ENCODE data around the gene TRABD2B.

TRABD2B gene

DNA sequence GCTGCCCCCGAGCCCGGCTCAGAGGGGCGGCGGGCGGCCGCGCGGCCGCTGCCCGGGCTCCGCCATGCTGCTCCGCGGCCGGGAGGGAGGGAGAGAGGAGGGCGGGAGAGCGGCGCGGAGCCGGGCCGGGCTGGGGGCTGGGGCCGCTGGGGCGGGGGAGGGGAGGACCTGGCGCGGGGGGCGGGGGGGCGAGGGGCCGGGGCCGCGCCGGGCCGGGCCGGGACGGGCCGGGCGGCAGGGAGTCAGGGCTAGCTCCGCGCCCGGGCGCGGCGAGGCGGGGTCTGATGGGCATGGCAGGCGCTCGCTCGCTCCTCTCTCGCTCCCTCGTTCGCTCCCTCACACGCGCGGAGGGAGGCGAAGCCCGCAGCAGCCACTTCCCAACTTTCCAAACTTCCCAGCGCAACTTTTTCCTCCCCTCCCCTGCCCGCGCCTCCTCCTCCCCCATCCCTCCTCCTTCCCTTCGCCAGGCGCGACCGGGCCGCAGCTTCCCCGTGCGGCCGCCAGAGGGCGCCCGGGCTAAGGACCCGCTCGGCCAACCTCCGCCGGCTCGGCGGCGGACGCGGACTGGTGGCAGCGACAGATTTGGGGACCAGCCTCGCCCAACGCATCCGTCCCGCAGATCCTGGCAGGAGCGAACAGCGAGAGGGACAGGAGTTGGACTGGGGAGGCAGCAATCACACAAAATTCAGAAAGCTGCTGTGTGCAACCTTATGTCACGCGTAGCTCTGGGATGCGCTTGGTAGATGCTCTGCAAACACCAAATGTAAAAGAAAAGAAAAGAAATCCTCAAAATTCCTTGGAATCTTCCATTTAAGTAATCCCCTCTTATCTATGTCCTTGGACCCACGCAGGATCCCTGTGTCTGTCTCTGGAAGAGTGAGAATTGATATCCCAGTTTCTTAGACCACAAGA lies at the start of gene TRABD2B:
Gene TRABD2B (minus strand): TSS at position 97 of the 912 bp plus-strand sequence.
- DNase-seq (peak; percentile 41), ATAC-seq (ENCODE audit: insufficient read depth, low read depth) (peak; percentile 65; the same call in 2 of the 3 replicates)
- no peak for TF ChIP-seq EZH2 (IDR thresholded peaks at IDR 0.05; ENCODE audit: borderline replicate concordance, low read depth, low read length, severe bottlenecking)
- TF ChIP-seq CTCF (IDR thresholded peaks at IDR 0.05; ENCODE audit: borderline replicate concordance, extremely low read depth, low read length, poor library complexity, severe bottlenecking): peak; percentile 64
- H3K27ac ChIP-seq (ENCODE audit: low read length): no peak within 1 kb of the TSS
- H3K4me1 ChIP-seq (ENCODE audit: insufficient read depth, low read length): no peaks in the 10 kb centered on the region
- no peaks in the 10 kb centered on the region for H3K79me2 ChIP-seq (ENCODE audit: insufficient read depth, low read length)
- H3K9ac ChIP-seq (ENCODE audit: low read depth, low read length): no peak within 1 kb of the TSS
- H3K4me3 ChIP-seq (ENCODE audit: low read depth in 1 of 2, low read length in 2 of 2): no peak within 1 kb of the TSS
- H3K27me3 ChIP-seq (ENCODE audit: insufficient read depth, low read length, poor library complexity): peaks cover 5% of the 10 kb centered on the region
- no peak within 1 kb of the TSS for H2AFZ ChIP-seq (ENCODE audit: low read depth, low read length)
- H4K20me1 ChIP-seq (ENCODE audit: insufficient read depth, low read length): peaks cover 4% of the 10 kb centered on the region; the same call in 1 of the 2 replicates
- H3K9me3 ChIP-seq (ENCODE audit: insufficient read depth, low read length, severe bottlenecking): no peaks in the 10 kb centered on the region
- H3K36me3 ChIP-seq (ENCODE audit: insufficient read depth, low read length): no peaks in the 10 kb centered on the region
- no peak within 1 kb of the TSS for H3K4me2 ChIP-seq (ENCODE audit: insufficient read depth, low read length)

DNA sequence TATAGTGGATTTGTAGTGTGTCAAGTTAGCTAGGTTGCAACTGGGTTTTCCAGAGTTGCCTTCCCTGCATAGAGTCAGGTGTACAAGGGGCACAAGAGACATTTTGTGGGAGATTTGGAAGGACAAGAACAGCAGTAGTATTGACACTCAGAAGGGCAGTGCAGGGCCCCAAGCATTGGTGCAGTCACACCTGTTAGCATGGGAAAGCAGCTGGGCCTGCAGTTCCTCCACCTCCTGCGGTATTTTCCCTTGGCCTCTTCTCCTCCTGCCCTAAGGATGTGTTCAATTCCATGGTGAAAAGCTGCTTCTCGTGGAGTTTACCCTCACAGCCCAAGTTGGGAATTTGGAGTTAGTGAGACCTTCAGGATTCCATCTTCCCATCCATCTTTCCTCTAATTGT lies 47.1 kb upstream of the TRABD2B start:
- no peak for DNase-seq
- TF ChIP-seq EZH2 (IDR thresholded peaks at IDR 0.05; ENCODE audit: borderline replicate concordance, low read depth, low read length, severe bottlenecking) (no peak), CTCF (IDR thresholded peaks at IDR 0.05; ENCODE audit: borderline replicate concordance, extremely low read depth, low read length, poor library complexity, severe bottlenecking) (no peak)
- Histone ChIP-seq H3K36me3 (ENCODE audit: insufficient read depth, low read length) (no peaks in the 10 kb centered on the region), H3K4me1 (ENCODE audit: insufficient read depth, low read length) (no peaks in the 10 kb centered on the region), H3K9ac (ENCODE audit: low read depth, low read length) (no peak overlapping the region), H3K27me3 (ENCODE audit: insufficient read depth, low read length, poor library complexity) (peaks cover 4% of the 10 kb centered on the region), H3K9me3 (ENCODE audit: insufficient read depth, low read length, severe bottlenecking) (no peaks in the 10 kb centered on the region), H2AFZ (ENCODE audit: low read depth, low read length) (no peak overlapping the region), H3K27ac (ENCODE audit: low read length) (no peak overlapping the region), H4K20me1 (ENCODE audit: insufficient read depth, low read length) (no peaks in the 10 kb centered on the region), H3K4me2 (ENCODE audit: insufficient read depth, low read length) (no peak overlapping the region), H3K79me2 (ENCODE audit: insufficient read depth, low read length) (no peaks in the 10 kb centered on the region), H3K4me3 (ENCODE audit: low read depth in 1 of 2, low read length in 2 of 2) (no peak overlapping the region)
- ATAC-seq (ENCODE audit: insufficient read depth, low read depth): no peak

GRCh38 chr1:48043622-48044021 lies 46.4 kb upstream of the TRABD2B start:
- no peak overlapping the region for H3K4me2 ChIP-seq (ENCODE audit: insufficient read depth, low read length)
- H3K79me2 ChIP-seq (ENCODE audit: insufficient read depth, low read length): no peaks in the 10 kb centered on the region
- no peaks in the 10 kb centered on the region for H3K9me3 ChIP-seq (ENCODE audit: insufficient read depth, low read length, severe bottlenecking)
- H4K20me1 ChIP-seq (ENCODE audit: insufficient read depth, low read length): no peaks in the 10 kb centered on the region
- H3K27ac ChIP-seq (ENCODE audit: low read length): no peak overlapping the region
- no peak overlapping the region for H3K4me3 ChIP-seq (ENCODE audit: low read depth in 1 of 2, low read length in 2 of 2)
- no peak overlapping the region for H3K9ac ChIP-seq (ENCODE audit: low read depth, low read length)
- H2AFZ ChIP-seq (ENCODE audit: low read depth, low read length): no peak overlapping the region
- ATAC-seq (ENCODE audit: insufficient read depth, low read depth) (no peak), DNase-seq (no peak)
- peaks cover 3% of the 10 kb centered on the region for H3K27me3 ChIP-seq (ENCODE audit: insufficient read depth, low read length, poor library complexity)
- H3K36me3 ChIP-seq (ENCODE audit: insufficient read depth, low read length): no peaks in the 10 kb centered on the region
- TF ChIP-seq EZH2 (IDR thresholded peaks at IDR 0.05; ENCODE audit: borderline replicate concordance, low read depth, low read length, severe bottlenecking) (no peak), CTCF (IDR thresholded peaks at IDR 0.05; ENCODE audit: borderline replicate concordance, extremely low read depth, low read length, poor library complexity, severe bottlenecking) (no peak)
- H3K4me1 ChIP-seq (ENCODE audit: insufficient read depth, low read length): no peaks in the 10 kb centered on the region

Data from DND-41 (cell line).